ENCODE results near the gene HSPA1L. TPM values are rescaled to one million over a fixed set of nuclear protein-coding genes. Genes with fewer than 3 reads are reported as not detected.
A peak's percentile ranks its signal among the peaks of the same experiment; 100 is the strongest.
"Not testable (repeated sequence)": the region's sequence is repeated elsewhere in the genome, so short reads cannot be mapped to it uniquely, and the experiment has no call there.

The HSPA1L gene
- total RNA-seq, 1 experiment from 2014 or later: 1.2 TPM

DNA sequence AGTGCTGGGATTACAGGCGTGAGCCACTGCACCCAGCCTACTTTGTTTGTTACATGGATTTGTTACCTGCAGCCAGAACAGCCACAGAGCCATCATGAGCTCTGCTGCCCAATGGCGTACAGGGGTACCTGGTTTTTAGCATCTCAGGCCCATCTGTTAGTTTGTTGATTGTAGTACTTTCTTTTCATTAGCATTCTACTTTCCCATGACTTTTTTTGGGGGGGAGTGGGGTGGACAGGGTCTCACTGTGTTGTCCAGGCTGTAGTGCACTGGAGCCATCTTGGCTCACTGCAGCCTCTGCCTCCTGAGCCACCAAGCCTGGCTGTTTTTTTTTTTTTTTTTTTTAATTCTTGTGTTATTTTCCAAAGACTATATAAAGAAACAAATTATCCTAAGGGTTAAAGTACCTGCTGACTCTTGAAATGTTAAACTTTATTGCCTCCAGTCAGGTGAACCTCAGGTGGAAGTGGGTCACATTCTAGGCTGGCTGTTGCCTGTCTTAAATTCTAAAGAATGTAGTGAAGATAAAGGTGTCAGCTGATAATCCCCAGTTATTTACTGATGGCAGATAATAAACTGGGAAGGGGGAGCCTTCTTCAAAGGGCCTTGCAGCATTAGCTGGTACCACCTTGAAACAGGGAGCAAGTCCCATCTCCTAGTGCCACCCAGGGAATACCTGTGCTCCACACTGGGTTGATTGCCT lies 32.3 kb upstream of the HSPA1L start:
- H3K27ac Mint-ChIP-seq: no peak overlapping the region
- 0 out of 2 replicates have a peak, but pooled peaks cover under 1% of the 10 kb centered on the region for H3K27me3 Mint-ChIP-seq (ENCODE audit: low read depth)
- ChIA-PET CTCF (no interaction called here), POLR2A (interaction anchor here (1.3 kb wide), 1 partner anchor 15 kb away, joined by 4 read pairs; the partner anchor contains the start of gene NEU1)
- DNase-seq (ENCODE audit: low spot score) (no peak), ATAC-seq (no peak)
- no peak overlapping the region for H3K4me3 Mint-ChIP-seq
- H3K9me3 Mint-ChIP-seq: peaks cover under 1% of the 10 kb centered on the region
- peaks cover under 1% of the 10 kb centered on the region; the same call in 1 of the 2 replicates for H3K36me3 Mint-ChIP-seq
- 0 out of 2 replicates have a peak, but pooled peaks have one; percentile 16 for TF ChIP-seq ZNF121 (CRISPR knock-in tag; IDR thresholded peaks at IDR 0.05)
- TF ChIP-seq, protein P1, sequence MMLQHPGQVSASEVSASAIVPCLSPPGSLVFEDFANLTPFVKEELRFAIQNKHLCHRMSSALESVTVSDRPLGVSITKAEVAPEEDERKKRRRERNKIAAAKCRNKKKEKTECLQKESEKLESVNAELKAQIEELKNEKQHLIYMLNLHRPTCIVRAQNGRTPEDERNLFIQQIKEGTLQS (CRISPR knock-in tag; conservative IDR thresholded peaks at IDR 0.05): no peak
- no peaks in the 10 kb centered on the region for H3K4me1 Mint-ChIP-seq

DNA sequence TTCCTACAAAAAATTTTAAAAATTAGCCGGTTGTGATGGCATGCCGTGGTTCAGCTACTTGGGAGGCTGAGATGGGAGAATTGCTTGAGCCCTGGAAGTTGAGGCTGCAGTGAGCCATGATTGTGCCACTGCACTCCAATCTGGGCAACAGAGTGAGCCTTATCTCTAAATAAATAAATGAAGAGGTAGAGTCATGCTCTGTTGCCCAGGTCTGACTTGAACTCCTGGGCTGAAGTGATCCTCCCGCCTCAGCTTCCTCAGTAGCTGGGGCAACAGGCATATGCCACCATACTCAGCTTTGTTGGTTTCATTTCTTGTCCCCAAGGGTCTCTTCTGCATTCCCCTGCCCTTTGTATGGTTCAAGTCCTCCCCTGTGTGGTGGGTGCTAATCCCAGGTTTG lies 29.4 kb upstream of the HSPA1L start:
- ChIA-PET CTCF (interaction anchor here (0.7 to 1.3 kb wide), 3 partner anchors 14 to 115 kb away, joined by 3 read pairs; partner anchors contain the start of gene DDAH2), POLR2A (no interaction called here)
- Mint-ChIP-seq H3K36me3 (peaks cover 18% of the 10 kb centered on the region), H3K27ac (no peak overlapping the region), H3K9me3 (no peaks in the 10 kb centered on the region), H3K4me3 (no peak overlapping the region), H3K4me1 (no peaks in the 10 kb centered on the region), H3K27me3 (ENCODE audit: low read depth) (no peaks in the 10 kb centered on the region)
- TF ChIP-seq, protein P2, sequence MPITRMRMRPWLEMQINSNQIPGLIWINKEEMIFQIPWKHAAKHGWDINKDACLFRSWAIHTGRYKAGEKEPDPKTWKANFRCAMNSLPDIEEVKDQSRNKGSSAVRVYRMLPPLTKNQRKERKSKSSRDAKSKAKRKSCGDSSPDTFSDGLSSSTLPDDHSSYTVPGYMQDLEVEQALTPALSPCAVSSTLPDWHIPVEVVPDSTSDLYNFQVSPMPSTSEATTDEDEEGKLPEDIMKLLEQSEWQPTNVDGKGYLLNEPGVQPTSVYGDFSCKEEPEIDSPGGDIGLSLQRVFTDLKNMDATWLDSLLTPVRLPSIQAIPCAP (CRISPR knock-in tag; IDR thresholded peaks at IDR 0.05): no peak
- DNase-seq (ENCODE audit: low spot score) (no peak), ATAC-seq (no peak)

DNA sequence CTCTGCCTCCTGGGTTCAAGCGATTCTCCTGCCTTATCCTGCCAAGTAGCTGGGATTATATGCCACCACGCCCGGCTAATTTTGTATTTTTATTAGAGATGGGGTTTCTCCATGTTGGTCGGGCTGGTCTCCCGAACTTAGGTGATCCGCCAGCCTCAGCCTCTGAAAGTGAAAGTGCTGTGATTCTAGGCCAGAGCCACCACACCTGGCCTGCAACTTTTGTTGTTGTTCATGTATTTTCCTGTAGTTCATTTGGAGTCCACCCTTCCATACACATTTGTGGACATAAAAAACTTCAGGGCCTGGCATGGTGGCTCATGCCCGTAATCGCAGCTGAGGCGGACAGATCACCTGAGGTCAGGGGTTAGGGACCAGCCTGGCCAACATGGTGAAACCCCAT lies 27.0 kb upstream of the HSPA1L start:
- ChIA-PET POLR2A (interaction anchor here (1.0 kb wide), 1 partner anchor 15 kb away, joined by 3 read pairs; the partner anchor contains the start of gene HSPA1B), CTCF (interaction anchor here (1.2 kb wide), 1 partner anchor 81 kb away, joined by 3 read pairs; no protein-coding TSS in a partner anchor)
- Mint-ChIP-seq H3K9me3 (no peaks in the 10 kb centered on the region), H3K27ac (no peak overlapping the region), H3K4me1 (peaks cover 13% of the 10 kb centered on the region), H3K27me3 (ENCODE audit: low read depth) (no peaks in the 10 kb centered on the region), H3K36me3 (peaks cover 42% of the 10 kb centered on the region), H3K4me3 (no peak overlapping the region)
- TF ChIP-seq GRHL2 (CRISPR knock-in tag; IDR thresholded peaks at IDR 0.05; ENCODE audit: insufficient replicate concordance, severe bottlenecking) (no peak), JUN (CRISPR knock-in tag; IDR thresholded peaks at IDR 0.05) (no peak), TEAD1 (CRISPR knock-in tag; IDR thresholded peaks at IDR 0.05) (no peak), ZNF416 (CRISPR knock-in tag; IDR thresholded peaks at IDR 0.05) (no peak), IRF2 (CRISPR knock-in tag; IDR thresholded peaks at IDR 0.05; ENCODE audit: borderline replicate concordance, low read depth) (no peak), CBFB (CRISPR knock-in tag; IDR thresholded peaks at IDR 0.05; ENCODE audit: low read depth) (no peak)
- TF ChIP-seq, protein P3, sequence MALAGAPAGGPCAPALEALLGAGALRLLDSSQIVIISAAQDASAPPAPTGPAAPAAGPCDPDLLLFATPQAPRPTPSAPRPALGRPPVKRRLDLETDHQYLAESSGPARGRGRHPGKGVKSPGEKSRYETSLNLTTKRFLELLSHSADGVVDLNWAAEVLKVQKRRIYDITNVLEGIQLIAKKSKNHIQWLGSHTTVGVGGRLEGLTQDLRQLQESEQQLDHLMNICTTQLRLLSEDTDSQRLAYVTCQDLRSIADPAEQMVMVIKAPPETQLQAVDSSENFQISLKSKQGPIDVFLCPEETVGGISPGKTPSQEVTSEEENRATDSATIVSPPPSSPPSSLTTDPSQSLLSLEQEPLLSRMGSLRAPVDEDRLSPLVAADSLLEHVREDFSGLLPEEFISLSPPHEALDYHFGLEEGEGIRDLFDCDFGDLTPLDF (CRISPR knock-in tag; IDR thresholded peaks at IDR 0.05): no peak
- DNase-seq (ENCODE audit: low spot score): no peak
- no peak for ATAC-seq

DNA sequence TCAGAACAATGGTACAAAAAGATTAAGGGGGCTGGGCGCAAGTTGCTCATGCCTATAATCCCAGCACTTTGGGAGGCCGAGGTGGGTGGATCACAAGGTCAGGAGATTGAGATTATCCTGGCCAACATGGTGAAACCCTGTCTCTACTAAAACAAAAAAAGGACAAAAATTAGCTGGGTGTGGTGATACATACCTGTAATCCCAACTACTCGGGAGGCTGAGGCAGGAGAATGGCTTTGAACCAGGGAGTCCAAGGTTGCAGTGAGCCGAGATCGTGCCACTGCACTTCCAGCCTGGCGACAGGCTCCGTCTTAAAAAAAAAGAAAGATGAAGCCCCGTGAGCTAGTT lies 24.7 kb upstream of the HSPA1L start:
- H3K27me3 Mint-ChIP-seq (ENCODE audit: low read depth); DNase-seq (ENCODE audit: low spot score); H3K27ac Mint-ChIP-seq; ATAC-seq; H3K4me3 Mint-ChIP-seq; H3K9me3 Mint-ChIP-seq: not testable (repeated sequence)
- 0 out of 2 replicates have a peak, but pooled peaks have one; percentile 7 for TF ChIP-seq ZNF416 (CRISPR knock-in tag; IDR thresholded peaks at IDR 0.05)
- 0 out of 2 replicates have a peak, but pooled peaks have one; percentile 21 for TF ChIP-seq ZNF671 (CRISPR knock-in tag; IDR thresholded peaks at IDR 0.05)
- TF ChIP-seq, protein P4, sequence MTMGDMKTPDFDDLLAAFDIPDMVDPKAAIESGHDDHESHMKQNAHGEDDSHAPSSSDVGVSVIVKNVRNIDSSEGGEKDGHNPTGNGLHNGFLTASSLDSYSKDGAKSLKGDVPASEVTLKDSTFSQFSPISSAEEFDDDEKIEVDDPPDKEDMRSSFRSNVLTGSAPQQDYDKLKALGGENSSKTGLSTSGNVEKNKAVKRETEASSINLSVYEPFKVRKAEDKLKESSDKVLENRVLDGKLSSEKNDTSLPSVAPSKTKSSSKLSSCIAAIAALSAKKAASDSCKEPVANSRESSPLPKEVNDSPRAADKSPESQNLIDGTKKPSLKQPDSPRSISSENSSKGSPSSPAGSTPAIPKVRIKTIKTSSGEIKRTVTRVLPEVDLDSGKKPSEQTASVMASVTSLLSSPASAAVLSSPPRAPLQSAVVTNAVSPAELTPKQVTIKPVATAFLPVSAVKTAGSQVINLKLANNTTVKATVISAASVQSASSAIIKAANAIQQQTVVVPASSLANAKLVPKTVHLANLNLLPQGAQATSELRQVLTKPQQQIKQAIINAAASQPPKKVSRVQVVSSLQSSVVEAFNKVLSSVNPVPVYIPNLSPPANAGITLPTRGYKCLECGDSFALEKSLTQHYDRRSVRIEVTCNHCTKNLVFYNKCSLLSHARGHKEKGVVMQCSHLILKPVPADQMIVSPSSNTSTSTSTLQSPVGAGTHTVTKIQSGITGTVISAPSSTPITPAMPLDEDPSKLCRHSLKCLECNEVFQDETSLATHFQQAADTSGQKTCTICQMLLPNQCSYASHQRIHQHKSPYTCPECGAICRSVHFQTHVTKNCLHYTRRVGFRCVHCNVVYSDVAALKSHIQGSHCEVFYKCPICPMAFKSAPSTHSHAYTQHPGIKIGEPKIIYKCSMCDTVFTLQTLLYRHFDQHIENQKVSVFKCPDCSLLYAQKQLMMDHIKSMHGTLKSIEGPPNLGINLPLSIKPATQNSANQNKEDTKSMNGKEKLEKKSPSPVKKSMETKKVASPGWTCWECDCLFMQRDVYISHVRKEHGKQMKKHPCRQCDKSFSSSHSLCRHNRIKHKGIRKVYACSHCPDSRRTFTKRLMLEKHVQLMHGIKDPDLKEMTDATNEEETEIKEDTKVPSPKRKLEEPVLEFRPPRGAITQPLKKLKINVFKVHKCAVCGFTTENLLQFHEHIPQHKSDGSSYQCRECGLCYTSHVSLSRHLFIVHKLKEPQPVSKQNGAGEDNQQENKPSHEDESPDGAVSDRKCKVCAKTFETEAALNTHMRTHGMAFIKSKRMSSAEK (CRISPR knock-in tag; IDR thresholded peaks at IDR 0.05; ENCODE audit: borderline replicate concordance): peak; percentile 53; the same call in 1 of the 2 replicates
- TF ChIP-seq, protein P5, sequence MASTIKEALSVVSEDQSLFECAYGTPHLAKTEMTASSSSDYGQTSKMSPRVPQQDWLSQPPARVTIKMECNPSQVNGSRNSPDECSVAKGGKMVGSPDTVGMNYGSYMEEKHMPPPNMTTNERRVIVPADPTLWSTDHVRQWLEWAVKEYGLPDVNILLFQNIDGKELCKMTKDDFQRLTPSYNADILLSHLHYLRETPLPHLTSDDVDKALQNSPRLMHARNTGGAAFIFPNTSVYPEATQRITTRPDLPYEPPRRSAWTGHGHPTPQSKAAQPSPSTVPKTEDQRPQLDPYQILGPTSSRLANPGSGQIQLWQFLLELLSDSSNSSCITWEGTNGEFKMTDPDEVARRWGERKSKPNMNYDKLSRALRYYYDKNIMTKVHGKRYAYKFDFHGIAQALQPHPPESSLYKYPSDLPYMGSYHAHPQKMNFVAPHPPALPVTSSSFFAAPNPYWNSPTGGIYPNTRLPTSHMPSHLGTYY (CRISPR knock-in tag; IDR thresholded peaks at IDR 0.05): peak; percentile 18; the same call in 1 of the 2 replicates
- peaks cover 28% of the 10 kb centered on the region for H3K4me1 Mint-ChIP-seq
- ChIA-PET CTCF (interaction anchor here (0.9 kb wide), 1 partner anchor 67 kb away, joined by 3 read pairs; no protein-coding TSS in a partner anchor), POLR2A (interaction anchor here (1.3 kb wide), 1 partner anchor 44 kb away, joined by 4 read pairs; the partner anchor contains the start of gene VARS1)
- peaks cover 63% of the 10 kb centered on the region for H3K36me3 Mint-ChIP-seq
